ENCODE measurements around the gene C6orf89. TPM values are rescaled to one million over a fixed set of nuclear protein-coding genes. Genes with fewer than 3 reads are reported as not detected.

C6orf89 gene
- total RNA-seq, 2 donors from 2014 or later, result 53.9 to 59.3 TPM

DNA sequence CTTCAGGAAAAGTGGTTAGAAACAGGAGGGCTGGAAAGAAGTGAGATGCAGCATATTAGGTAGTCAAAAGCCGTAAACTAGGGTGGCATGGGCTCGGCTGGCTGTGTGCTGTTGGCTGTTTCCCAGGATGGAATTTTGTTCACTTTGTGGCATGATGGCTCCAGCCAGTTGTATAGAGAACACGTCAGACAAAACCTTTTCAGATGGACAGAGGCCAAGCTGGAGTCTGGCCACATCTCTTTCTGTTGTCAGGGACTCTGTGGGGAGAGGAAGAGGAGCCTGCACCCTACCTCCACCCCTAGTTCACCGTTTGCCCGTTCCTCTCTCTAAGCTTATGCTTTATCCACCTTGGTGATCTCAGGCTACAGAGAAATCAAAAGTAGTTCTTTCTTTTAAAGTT, 22.0 kb downstream of the C6orf89 start:
- peak; percentile 79 for ATAC-seq
- DNase-seq, result peak in 1 of 2 donors; percentile 47

DNA sequence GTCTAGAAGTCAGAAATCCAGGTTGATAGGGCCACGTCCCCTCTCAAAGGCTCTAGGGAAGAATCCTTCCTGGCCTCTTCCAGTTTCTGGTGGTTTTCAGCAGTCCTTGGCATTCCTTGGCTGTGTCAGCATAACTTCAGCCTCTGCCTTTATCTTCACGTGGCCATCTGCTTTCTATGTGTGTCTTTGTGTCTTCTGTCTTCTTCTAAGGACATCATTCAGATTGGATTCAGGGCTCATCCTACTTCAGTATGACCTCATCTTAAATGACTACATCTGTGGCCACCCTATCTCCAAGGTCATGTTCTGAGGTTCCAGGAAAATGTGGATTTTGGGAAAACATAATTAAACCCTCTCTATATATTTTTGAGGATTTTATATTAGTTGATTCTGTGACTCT, 23.0 kb downstream of the C6orf89 start:
- DNase-seq, result no peak
- ATAC-seq, result no peak
- intact Hi-C loops (cut with DNase I, micrococcal nuclease), result no loop called here

More for the DNA sequence above, 22.0 kb downstream of the C6orf89 start:
- intact Hi-C loops (cut with DNase I, micrococcal nuclease), result no loop called here

DNA sequence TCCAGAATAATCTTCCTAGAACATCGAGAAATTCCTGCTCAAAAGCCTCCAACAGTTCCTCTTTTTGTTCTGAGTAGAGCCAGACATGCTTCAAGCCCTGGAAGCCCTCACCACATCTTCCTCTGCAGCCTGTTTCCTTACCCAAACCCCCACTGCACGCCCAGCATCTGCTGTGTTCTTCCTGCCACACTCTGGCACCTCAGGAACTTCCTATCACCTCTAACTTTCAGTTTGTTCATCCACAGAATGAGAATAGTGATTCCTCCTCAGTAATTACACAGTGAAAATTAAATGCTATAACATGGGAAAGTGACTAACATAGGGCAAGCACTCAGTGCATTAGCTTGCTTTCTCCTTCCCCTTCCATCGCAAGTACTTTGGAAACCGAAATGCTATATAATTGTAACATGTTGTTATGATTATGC, 26.3 kb downstream of the C6orf89 start:
- DNase-seq, result no peak
- intact Hi-C loops (cut with DNase I, micrococcal nuclease), result no loop called here
- no peak for ATAC-seq

DNA sequence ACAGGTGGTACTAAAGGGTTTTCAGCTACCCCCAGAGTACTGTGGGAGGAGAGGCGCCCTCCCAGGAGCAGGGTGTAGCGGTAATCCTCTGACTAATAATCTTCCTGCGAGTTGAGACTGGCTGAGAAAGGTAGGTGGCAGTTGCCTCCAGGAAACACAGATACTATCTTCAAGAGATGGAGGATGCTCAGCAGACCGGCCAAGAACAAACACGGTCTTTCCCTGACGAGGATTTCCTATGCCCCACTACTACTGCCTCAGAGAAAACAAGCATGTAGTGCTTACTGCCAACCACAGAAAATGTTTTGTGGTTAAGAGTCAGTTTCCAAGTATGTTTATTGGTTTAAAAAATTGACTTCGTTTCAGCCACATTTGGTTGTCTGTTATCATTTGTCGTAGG, 26.8 kb downstream of the C6orf89 start:
- DNase-seq (no peak), ATAC-seq (no peak)
- intact Hi-C loops (cut with DNase I, micrococcal nuclease), result no loop called here

DNA sequence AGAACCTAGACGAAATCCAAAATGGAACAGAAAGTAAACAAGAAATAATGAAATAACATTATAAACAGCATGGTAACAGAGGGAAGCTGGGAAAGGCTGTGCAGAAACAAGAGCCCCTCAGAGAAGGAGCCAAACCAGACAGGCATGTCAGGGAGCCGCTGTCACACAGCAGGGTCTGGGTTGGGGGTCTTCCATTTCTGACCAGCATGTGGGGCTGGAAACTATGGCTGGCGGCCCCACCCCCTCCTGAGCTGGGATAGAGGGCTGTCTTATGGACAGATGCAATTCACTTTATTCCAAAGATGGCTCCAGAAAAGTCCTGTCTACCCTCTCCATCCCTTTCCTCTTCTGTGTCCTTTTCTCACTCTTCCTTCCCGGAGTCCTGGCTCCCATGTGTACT, 27.3 kb downstream of the C6orf89 start:
- no peak for DNase-seq
- intact Hi-C loops (cut with DNase I, micrococcal nuclease), result no loop called here

DNA sequence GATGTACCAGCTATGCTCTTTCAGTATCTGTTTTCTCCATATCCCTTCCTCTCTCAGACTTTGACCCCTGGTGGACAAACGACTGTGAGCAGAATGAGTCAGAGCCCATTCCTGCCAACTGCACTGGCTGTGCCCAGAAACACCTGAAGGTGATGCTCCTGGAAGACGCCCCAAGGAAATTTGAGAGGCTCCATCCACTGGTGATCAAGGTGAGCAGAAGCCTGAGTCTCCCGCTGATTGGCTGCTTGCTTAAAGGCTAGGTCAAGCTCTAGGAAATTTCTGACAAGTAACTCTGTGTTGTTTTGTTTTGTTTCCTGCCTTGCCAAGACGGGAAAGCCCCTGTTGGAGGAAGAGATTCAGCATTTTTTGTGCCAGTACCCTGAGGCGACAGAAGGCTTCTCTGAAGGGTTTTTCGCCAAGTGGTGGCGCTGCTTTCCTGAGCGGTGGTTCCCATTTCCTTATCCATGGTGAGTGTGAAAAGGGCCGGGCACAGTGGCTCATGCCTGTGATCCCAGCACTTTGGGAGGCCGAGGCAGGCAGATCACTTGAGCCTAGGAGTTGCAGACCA, 28.6 kb downstream of the C6orf89 start:
- DNase-seq, result peak; percentile 58 to 82

More for the DNA sequence above, 27.3 kb downstream of the C6orf89 start:
- no peak for ATAC-seq

DNA sequence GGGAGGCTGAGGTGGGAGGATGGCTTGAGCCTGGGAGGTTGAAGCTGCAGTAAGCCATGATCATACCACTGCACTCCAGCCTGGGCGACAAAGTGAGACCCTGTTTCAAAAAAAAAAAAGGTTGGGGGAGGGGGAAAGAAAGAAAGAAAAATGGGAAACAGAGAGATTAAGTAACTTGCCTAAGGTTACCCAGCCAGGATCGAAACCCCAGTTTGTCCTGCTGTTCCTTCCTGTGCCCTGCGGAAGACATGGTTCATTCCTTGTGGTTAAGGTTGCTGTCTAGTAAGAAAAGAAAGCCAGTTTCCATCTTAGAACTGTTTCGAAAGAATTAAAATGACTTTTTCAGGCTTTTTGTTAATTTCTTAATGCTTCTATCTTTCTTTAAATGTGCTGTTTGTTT, 29.8 kb downstream of the C6orf89 start:
- intact Hi-C loops (cut with DNase I, micrococcal nuclease), result no loop called here
- DNase-seq, result no peak
- no peak for ATAC-seq

More for the DNA sequence above, 28.6 kb downstream of the C6orf89 start:
- peak; percentile 99 for ATAC-seq
- intact Hi-C loops (cut with DNase I, micrococcal nuclease), result no loop called here

DNA sequence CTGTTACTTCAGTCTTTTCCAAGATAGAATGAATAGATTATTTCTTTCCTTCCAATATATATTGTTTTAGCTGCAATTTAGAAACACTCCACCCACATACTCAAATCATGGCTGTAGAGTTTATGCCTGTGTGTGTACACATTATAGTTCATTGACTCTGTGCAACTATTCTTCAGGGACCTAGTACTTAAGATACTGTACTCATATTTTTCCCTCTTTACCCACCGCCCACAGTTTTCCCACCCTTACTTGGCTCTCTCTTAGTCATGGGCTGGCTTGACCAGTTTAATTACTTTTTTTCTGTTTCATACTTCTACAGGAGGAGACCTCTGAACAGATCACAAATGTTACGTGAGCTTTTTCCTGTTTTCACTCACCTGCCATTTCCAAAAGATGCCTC, 30.4 kb downstream of the C6orf89 start:
- ATAC-seq (no peak), DNase-seq (no peak)
- intact Hi-C loops (cut with DNase I, micrococcal nuclease), result no loop called here

DNA sequence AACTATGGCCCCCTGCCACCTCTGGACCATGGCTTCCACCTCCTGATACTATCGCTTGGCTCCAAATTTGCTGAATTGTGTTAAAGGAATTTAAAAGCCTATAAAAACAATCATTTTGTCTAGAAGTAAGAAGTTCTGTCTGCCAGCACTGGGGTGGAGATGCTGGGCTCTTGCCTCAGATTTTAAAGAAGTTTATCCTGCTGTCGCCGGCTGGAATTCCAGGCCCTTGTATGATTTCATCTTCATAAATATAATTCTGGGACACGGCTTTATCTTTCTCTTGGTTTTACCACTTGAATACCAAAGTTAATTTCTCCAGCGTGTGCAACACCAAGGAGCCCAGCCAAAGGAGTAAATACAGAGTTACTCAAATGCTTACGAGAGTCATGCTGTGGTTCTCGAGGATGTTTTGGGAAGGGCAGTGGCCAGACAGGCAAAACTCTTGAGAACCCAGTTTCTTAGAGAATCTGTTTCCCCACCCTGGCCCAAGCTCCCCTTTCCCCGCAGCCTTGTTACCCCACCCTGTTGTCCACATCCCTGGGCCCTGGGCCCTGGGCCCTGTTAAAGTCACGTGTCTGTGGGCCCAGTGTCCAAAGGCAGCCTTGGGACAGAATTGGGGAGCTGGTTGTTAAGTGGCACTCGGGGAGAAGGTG, 31.9 kb downstream of the C6orf89 start:
- ATAC-seq (no peak), DNase-seq (no peak)
- intact Hi-C loops (cut with DNase I, micrococcal nuclease), result no loop called here

DNA sequence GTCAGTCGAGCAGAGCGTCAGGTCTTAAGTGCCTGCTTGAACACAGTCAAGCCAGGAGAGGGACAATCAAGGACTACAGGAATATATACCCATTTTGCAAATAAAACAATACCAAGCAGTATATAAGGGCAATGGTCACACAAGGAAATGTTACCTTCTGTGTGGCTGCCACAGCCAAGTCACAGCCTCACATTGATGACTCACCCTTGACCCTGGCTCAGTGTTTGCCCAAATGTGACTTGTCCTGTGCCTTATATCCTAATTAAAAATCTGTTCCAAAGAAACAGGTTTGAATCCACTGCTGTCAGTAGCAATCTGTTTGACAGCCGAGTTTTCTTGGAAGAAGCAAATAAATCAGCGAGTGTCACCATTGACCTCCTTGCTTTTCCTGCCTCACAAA, 34.3 kb downstream of the C6orf89 start:
- intact Hi-C loops (cut with DNase I, micrococcal nuclease), result no loop called here

DNA sequence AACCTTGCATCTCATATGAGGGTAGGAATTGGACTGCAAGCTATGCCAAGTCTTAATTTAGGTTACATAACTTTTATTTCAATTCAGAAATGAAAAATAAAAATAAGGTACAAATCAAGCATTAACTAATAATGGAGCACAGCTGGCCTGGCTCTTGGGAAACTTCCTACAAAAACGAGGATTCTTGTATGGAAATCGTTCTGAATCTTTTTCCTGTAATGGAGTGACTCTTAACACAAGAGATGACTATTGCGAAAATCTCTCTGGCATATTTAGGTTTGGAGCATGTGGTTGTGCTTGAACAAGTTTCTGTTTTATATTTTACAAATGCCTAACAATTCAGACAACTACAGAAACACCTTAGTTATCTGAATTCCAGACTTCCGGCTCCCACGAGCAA, 34.8 kb downstream of the C6orf89 start:
- intact Hi-C loops (cut with DNase I, micrococcal nuclease), result no loop called here
- DNase-seq (no peak), ATAC-seq (no peak)

More for the DNA sequence above, 34.3 kb downstream of the C6orf89 start:
- DNase-seq, result no peak
- peak; percentile 64 for ATAC-seq

DNA sequence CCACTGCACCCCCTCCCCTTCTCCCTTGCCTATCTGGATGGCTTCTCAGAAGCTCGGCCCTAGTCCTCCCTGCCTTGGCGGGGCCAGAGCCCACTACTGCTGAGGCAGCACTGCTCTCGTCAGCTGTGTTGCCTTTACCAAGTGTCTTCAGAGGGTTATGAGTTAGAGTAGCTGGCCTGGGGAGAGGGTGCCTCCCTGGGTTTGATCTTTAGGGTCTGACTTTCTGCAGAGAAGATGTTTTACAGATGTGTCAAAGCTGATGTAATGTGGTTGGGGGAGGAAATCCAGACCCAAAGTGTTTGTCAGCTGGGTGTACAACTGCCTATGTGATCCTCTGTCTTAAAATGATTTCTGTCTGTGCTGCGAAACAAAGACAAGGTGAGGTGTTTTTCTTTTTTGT, 38.4 kb downstream of the C6orf89 start:
- intact Hi-C loops (cut with DNase I, micrococcal nuclease), result no loop called here
- no peak for ATAC-seq
- DNase-seq, result no peak

DNA sequence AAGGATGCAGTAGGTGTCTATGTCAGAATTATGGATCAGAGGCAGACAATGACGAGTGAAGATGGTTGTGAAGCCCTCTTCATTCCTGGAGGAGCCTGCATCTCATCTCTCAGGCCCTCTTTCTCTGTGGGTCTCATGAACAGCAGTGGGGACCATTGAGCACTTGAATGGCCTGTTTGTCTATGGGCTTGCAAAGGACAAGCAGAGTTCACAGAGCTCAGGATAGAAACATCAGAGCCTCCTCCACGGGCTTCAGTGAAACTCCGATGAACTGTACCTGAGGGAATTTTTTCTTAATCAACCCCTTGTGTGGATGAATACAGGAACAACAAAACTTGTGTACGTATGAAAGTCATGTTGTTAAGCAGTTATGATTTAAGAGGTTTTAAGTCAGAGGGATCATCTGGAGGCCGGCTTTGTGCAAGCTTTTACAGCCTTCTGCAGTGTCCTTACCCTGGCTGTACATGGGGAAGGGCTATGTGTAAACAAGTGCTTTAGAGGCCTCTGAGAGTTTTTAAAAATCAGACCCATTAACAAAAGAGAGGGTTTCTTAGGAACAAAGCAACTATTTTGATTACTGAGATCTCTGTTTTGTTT, 39.1 kb downstream of the C6orf89 start:
- ATAC-seq, result no peak
- no peak for DNase-seq
- intact Hi-C loops (cut with DNase I, micrococcal nuclease), result no loop called here

DNA sequence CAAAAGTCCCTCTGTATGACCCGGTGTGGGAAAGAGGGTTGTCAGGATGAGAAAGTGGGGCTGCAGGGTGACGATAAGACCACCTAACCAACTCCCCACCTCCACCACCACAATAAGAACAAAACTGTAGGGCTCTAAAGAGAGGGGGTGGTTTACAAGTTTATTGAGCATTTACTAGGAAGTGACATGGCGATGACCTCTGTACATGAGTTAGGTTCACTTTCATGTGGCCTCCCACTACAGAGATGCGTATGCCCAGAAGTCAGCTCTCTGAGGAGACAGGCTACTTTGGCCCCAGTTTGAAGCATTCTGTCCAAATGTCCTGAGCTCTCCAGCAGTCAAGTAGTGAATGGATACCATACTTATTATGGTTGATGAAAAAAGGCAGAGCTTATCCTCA, 40.1 kb downstream of the C6orf89 start:
- intact Hi-C loops (cut with DNase I, micrococcal nuclease), result no loop called here
- DNase-seq (no peak), ATAC-seq (no peak)

DNA sequence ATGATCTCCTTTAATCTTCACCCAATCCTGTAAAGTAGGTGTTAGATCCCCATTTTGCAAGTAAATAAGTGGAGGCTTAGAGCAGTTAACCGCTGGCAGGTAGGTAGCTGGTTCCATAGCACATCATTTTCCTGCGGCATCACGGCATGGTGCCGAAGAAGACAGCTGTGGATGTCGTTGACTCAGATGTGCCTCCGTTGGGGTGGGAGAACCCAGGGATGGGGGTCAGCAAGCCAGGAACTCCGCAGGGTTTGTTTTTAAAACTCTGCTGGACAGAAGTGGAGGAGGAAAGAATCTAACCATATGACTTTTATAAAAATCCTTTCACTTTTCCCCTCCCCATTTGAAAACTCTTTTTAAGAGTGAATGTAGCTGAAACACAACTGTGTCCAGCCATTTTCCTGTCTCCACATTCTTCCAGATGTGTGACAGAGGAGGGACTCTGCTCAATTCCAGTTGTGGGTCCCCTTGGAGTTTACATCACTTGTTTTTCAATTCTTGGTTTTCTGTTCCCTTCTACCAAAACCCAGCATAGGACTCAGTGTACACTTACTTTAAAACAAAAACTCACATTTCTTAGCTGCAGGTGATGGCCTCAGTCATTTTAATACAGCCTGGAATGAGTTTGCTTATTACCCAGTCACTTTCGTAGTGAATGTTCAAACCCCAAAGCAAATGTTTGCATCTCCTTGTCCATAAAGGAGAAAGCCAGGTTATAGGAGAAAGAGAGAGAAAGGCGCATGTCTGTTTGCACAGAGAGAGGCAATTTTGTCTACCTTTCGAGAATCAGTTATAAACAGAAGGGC, 41.2 kb downstream of the C6orf89 start:
- ATAC-seq, result no peak
- no peak for DNase-seq
- intact Hi-C loops (cut with DNase I, micrococcal nuclease), result no loop called here

DNA sequence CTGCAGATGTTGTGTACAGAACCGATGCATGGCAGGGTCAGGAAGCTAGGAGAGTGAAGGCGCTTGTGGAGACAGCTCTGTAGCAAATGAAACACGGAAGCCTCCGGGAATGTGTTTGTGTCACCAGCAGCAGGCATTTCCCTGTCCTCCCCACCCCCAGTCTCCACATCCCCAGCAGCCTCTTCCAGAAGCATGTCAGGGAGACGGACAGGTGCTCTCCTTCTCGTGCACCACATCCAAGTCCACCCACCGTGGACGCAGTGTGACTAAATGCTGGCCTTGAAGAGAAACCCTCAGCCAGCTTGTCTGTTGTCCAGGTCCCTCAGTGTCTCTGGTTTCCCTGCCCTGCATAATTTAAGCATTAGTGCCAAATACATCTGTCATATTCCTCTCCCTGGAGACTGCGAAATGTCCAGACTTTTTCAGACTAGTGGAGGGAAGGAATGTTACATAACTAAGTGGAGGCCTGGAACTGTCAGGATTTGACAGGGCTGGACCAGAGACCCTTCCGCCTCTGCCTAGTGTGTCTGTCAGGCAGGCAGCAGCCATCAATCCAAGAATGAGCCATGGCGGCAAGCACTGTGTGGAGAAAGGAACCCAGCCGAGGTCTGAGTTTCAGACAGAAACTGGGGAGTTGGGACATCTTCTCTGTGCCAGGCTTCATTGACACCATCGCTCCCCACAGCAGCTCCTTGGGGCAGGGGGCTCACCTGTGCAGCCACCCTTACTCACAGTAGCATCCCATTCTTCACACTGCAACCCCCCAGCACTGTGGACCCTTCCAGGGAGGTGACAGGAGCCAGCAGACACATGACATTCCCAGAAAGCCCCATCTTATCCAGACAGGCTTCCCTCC, 42.2 kb downstream of the C6orf89 start:
- intact Hi-C loops (cut with DNase I, micrococcal nuclease), result no loop called here
- peak; percentile 63 for ATAC-seq
- peak; percentile 30 to 48 for DNase-seq

DNA sequence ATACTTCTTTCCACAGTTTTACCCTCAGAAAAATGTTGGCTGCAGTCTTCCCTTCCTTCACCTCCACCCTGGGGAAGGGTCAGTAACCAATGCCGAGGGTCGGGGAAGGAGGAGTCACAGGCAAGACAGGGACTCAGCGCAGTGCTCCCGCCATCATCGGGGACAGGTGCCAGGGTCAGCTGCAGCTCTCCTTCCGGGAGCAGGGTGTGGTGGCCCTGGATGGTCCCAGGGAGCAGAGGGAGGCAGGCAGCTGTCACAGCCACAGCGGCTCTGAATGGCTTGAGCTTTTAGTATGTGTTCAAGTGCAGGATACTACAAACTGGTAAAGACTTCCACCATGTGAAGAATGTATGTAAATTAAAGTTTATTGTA, 42.8 kb downstream of the C6orf89 start:
- DNase-seq (peak; percentile 37 to 53), ATAC-seq (peak; percentile 82)
- intact Hi-C loops (cut with DNase I, micrococcal nuclease), result no loop called here

DNA sequence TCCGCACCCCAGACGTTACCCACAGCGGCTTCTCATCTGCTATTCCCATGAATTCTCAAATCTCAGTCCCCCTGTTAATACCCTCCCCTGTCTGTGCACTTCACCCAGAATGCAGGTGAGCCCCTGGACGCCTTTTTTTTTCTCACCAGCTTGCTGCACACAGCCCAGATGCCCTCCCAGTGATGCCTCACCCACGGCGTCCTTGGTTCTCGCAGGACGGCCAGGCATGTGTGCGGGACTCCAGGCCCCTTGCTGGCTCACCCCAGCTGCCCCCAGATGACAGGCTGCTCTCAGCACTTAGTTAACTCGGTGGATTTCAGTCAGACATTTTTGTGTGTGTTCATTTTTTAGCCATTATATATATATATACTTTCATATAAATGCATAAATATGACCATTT, 43.4 kb downstream of the C6orf89 start:
- no peak for DNase-seq
- no peak for ATAC-seq
- intact Hi-C loops (cut with DNase I, micrococcal nuclease), result no loop called here

DNA sequence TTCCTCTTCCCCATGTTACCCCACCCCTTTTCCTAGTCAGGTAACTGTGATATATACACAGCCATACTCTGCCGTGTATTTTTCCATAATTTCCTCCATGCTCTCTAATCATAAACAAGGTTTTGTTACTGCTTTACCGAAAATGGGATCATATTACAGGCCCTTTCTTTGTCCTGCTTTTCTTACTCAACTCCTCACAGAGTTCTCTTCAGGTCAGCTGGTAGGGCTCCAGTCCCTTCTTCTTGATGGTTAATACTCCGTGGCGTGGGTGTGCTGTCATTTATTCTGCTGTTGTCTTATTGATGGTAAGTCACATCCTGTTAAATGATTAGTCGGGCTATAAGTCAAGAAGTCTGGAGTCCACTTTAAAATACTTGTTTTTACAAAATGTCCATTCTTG, 43.9 kb downstream of the C6orf89 start:
- intact Hi-C loops (cut with DNase I, micrococcal nuclease), result no loop called here
- no peak for ATAC-seq
- DNase-seq, result no peak
